ENCODE data around the gene TNNC1. TPM values are rescaled to one million over a fixed set of nuclear protein-coding genes. Genes with fewer than 3 reads are reported as not detected.

TNNC1 gene
- total and polyA plus RNA-seq, 3 donors from 2014 or later, result 11.3 to 91.7 (median 23.2) TPM

DNA sequence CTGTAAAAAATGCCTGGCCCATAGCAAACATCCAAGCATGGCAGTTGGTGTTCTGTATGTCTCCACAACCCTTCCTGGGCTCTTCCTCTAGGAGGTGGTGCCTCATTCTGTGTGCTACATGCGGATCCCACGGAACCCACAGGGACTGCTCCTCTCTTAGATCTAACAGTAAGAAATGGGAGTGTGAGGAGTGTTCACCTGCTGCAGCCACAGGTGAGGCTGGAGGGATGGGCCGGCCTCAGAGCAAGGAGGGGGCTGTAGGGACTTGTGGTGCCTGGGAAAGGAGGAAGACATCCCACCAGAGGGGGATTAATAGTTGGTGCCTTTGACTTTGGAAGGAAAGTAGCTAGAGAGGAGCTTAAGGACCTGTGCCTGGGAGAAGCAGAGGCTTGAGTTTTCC is 31.2 kb downstream of the TNNC1 start:
- Histone ChIP-seq H3K9me3 (no peaks in the 10 kb centered on the region), H3K4me3 (no peak overlapping the region), H3K27ac (no peak overlapping the region), H3K4me1 (no peaks in the 10 kb centered on the region), H3K36me3 (ENCODE audit: low read depth, missing control alignments) (no peaks in the 10 kb centered on the region), H3K27me3 (no peaks in the 10 kb centered on the region)
- intact Hi-C loops (cut with DNase I; ENCODE audit: low total_unique reads), result no loop called here
- 97 to 98% methylated on average over 3 of the region's 3 CpGs for WGBS, 2 donors
- DNase-seq, result no peak
- TF ChIP-seq POLR2A (IDR thresholded peaks at IDR 0.05), result no peak
- TF ChIP-seq, protein P1, sequence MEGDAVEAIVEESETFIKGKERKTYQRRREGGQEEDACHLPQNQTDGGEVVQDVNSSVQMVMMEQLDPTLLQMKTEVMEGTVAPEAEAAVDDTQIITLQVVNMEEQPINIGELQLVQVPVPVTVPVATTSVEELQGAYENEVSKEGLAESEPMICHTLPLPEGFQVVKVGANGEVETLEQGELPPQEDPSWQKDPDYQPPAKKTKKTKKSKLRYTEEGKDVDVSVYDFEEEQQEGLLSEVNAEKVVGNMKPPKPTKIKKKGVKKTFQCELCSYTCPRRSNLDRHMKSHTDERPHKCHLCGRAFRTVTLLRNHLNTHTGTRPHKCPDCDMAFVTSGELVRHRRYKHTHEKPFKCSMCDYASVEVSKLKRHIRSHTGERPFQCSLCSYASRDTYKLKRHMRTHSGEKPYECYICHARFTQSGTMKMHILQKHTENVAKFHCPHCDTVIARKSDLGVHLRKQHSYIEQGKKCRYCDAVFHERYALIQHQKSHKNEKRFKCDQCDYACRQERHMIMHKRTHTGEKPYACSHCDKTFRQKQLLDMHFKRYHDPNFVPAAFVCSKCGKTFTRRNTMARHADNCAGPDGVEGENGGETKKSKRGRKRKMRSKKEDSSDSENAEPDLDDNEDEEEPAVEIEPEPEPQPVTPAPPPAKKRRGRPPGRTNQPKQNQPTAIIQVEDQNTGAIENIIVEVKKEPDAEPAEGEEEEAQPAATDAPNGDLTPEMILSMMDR (IDR thresholded peaks at IDR 0.05), result no peak

DNA sequence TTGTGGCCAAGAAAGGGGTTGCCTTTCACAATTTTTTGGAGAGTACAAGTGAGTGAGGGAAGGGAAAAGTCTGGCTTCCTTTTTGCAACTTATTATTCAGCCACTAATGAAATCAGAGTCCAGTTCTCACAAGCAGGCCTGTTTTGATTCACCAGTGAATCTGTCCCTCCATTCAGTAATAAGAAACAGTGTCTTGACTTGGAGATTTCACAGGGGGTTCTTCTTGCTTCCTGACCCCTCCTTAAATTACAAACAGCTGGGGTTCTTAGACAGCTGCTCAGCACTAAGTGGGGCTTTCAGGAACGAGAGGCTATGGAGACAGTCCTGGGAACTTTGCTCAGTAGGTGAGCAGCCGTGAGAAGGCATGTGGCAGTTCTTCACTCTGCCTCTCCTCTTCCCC is 33.5 kb downstream of the TNNC1 start:
- H3K27me3 ChIP-seq, result no peaks in the 10 kb centered on the region
- no peaks in the 10 kb centered on the region for H3K9me3 ChIP-seq
- no peaks in the 10 kb centered on the region for H3K4me1 ChIP-seq
- TF ChIP-seq, protein P1 (IDR thresholded peaks at IDR 0.05), result no peak
- TF ChIP-seq POLR2A (IDR thresholded peaks at IDR 0.05), result no peak
- H3K27ac ChIP-seq, result no peak overlapping the region
- WGBS, 2 donors, result 92% methylated on average over 2 of the region's 2 CpGs; no CpG with 5 or more reads in 1 of the 2 donors
- no peak for DNase-seq
- intact Hi-C loops (cut with DNase I; ENCODE audit: low total_unique reads), result no loop called here
- H3K36me3 ChIP-seq (ENCODE audit: low read depth, missing control alignments), result no peaks in the 10 kb centered on the region
- H3K4me3 ChIP-seq, result no peak overlapping the region

DNA sequence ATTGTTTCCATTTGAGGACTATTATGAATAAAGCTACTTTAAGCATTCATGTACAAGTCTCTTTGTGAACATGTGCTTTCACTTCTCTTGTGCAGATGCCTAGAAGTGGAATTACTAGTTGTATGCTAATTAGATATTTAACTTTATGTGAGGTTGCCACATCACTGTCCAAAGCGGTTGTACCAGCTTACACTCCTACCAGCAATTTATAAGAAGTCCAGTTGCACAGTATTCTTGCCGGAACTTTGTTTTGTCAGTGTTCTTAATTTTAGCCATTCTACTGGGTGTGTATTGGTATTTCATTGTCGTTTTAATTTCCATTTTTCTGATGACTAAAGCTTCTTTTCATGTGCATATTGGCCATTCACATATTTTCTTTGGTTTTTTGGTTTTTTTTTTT is 38.0 kb downstream of the TNNC1 start:
- intact Hi-C loops (cut with DNase I; ENCODE audit: low total_unique reads), result no loop called here
- DNase-seq, result no peak
- Histone ChIP-seq H3K4me3 (no peak overlapping the region), H3K27me3 (no peaks in the 10 kb centered on the region), H3K9me3 (no peaks in the 10 kb centered on the region), H3K36me3 (ENCODE audit: low read depth, missing control alignments) (no peaks in the 10 kb centered on the region), H3K4me1 (peaks cover 16% of the 10 kb centered on the region), H3K27ac (no peak overlapping the region)
- 92 to 98% methylated on average over 3 of the region's 3 CpGs for WGBS, 2 donors
- no peak for TF ChIP-seq POLR2A (IDR thresholded peaks at IDR 0.05)
- TF ChIP-seq, protein P1 (IDR thresholded peaks at IDR 0.05), result no peak

DNA sequence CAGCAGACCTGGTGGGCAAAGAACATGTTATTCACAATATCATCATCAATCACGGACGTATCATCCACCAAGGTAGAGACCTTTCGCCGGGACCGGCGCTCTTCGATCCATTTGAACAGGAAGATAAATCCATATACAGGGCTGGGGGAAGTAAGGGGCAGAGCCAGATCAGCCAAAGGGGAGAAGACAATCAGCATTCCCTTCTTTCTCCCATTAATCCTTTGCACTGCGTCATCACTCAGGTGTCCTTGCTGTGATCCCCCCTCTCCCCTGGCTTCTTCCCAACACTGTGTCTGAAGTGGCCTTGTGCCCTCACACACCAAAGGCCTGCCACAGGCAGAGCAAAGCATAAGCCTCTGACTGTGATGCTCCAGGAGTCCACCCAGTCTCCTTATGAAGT is 45.4 kb downstream of the TNNC1 start:
- H3K27me3 ChIP-seq, result no peaks in the 10 kb centered on the region
- H3K9me3 ChIP-seq, result no peaks in the 10 kb centered on the region
- no peak for DNase-seq
- no peak overlapping the region for H3K4me3 ChIP-seq
- WGBS, 2 donors, result 86 to 92% methylated on average over 8 of the region's 8 CpGs
- intact Hi-C loops (cut with DNase I; ENCODE audit: low total_unique reads), result no loop called here
- no peaks in the 10 kb centered on the region for H3K36me3 ChIP-seq (ENCODE audit: low read depth, missing control alignments)
- H3K4me1 ChIP-seq, result peaks cover 29% of the 10 kb centered on the region
- TF ChIP-seq, protein P1 (IDR thresholded peaks at IDR 0.05), result no peak
- no peak for TF ChIP-seq POLR2A (IDR thresholded peaks at IDR 0.05)
- H3K27ac ChIP-seq, result no peak overlapping the region

DNA sequence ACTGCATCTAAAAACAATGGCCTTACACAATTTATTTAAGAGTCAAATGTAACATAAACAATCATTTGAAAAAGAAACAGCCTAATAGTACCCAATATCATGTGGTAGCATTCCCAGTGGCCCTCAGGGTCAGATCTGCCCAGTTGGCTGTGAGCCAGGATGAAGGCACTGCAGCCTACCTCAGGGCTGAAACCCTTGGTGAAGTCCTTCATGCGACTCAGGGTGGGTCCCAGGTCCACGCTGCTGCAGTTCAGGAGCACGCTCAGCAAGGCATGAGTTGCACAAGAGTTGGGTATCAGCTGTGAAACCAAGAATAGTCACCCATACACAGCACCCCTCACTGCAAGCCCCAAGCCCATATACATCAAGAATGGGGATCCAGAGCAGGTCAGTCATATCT is 46.1 kb downstream of the TNNC1 start:
- Histone ChIP-seq H3K27ac (no peak overlapping the region), H3K9me3 (no peaks in the 10 kb centered on the region), H3K27me3 (no peaks in the 10 kb centered on the region), H3K4me3 (no peak overlapping the region), H3K4me1 (peaks cover 26% of the 10 kb centered on the region), H3K36me3 (ENCODE audit: low read depth, missing control alignments) (no peaks in the 10 kb centered on the region)
- DNase-seq, result no peak
- WGBS, 2 donors, result 88 to 94% methylated on average over 3 of the region's 3 CpGs
- intact Hi-C loops (cut with DNase I; ENCODE audit: low total_unique reads), result no loop called here
- TF ChIP-seq, protein P1 (IDR thresholded peaks at IDR 0.05), result no peak
- TF ChIP-seq POLR2A (IDR thresholded peaks at IDR 0.05), result no peak

Data from testis (tissue), 3 donors.